ENCODE data around the gene CLK3. TPM values are rescaled to one million over a fixed set of nuclear protein-coding genes. Genes with fewer than 3 reads are reported as not detected.

Gene CLK3
- total RNA-seq, 4 donors from 2014 or later = 93.1 to 244 (median 115) TPM

- no peaks in the 10 kb centered on the region for H3K9me3 ChIP-seq
- H3K4me3 ChIP-seq = no peak overlapping the region
- TF ChIP-seq POLR2AphosphoS5 (IDR thresholded peaks at IDR 0.05) (no peak), EP300 (IDR thresholded peaks at IDR 0.05) (no peak), POLR2A (IDR thresholded peaks at IDR 0.05) (no peak), CTCF (IDR thresholded peaks at IDR 0.05) (no peak)
- no peaks in the 10 kb centered on the region for H3K4me1 ChIP-seq
- no peak for DNase-seq (ENCODE audit: low spot score in 2 of 2)
- peaks cover 95% of the 10 kb centered on the region for H3K36me3 ChIP-seq
- 100% methylated on average over 1 of the region's 6 CpGs for WGBS
- H3K27ac ChIP-seq = no peak overlapping the region
- no peaks in the 10 kb centered on the region for H3K27me3 ChIP-seq
These were observed 14.8 kb downstream of the CLK3 start for GRCh38 chr15:74630284-74631086.

- Histone ChIP-seq H3K36me3 (peaks cover 95% of the 10 kb centered on the region), H3K4me1 (no peaks in the 10 kb centered on the region), H3K27me3 (no peaks in the 10 kb centered on the region), H3K9me3 (no peaks in the 10 kb centered on the region), H3K4me3 (no peak overlapping the region), H3K27ac (no peak overlapping the region)
- no peak for DNase-seq (ENCODE audit: low spot score in 2 of 2)
- WGBS = 68% methylated on average over 3 of the region's 3 CpGs
- TF ChIP-seq POLR2A (IDR thresholded peaks at IDR 0.05) (no peak), EP300 (IDR thresholded peaks at IDR 0.05) (no peak), POLR2AphosphoS5 (IDR thresholded peaks at IDR 0.05) (no peak), CTCF (IDR thresholded peaks at IDR 0.05) (no peak)
These were observed 15.4 kb downstream of the CLK3 start for GRCh38 chr15:74631087-74631385.

- Histone ChIP-seq H3K27ac (no peak overlapping the region), H3K27me3 (no peaks in the 10 kb centered on the region), H3K4me1 (no peaks in the 10 kb centered on the region), H3K4me3 (no peak overlapping the region), H3K36me3 (peaks cover 95% of the 10 kb centered on the region), H3K9me3 (no peaks in the 10 kb centered on the region)
- 54% methylated on average over 3 of the region's 3 CpGs for WGBS
- no peak for DNase-seq (ENCODE audit: low spot score in 2 of 2)
- TF ChIP-seq CTCF (IDR thresholded peaks at IDR 0.05) (no peak), POLR2AphosphoS5 (IDR thresholded peaks at IDR 0.05) (no peak), POLR2A (IDR thresholded peaks at IDR 0.05) (no peak)
These were observed 15.8 kb downstream of the CLK3 start for GRCh38 chr15:74631408-74631807.

- Histone ChIP-seq H3K9me3 (no peaks in the 10 kb centered on the region), H3K27me3 (no peaks in the 10 kb centered on the region), H3K4me1 (no peaks in the 10 kb centered on the region), H3K27ac (no peak overlapping the region), H3K4me3 (no peak overlapping the region), H3K36me3 (peaks cover 95% of the 10 kb centered on the region)
- peak; percentile 36 to 83 for TF ChIP-seq CTCF (IDR thresholded peaks at IDR 0.05)
- no peak for TF ChIP-seq EP300 (IDR thresholded peaks at IDR 0.05)
- no peak for DNase-seq (ENCODE audit: low spot score in 2 of 2)
- 70% methylated on average over 8 of the region's 8 CpGs for WGBS
These were observed 16.4 kb downstream of the CLK3 start for GRCh38 chr15:74631935-74632560.

GRCh38 chr15:74632601-74633000 lies 17.0 kb downstream of the CLK3 start:
- Histone ChIP-seq H3K4me3 (no peak overlapping the region), H3K9me3 (no peaks in the 10 kb centered on the region), H3K36me3 (peaks cover 95% of the 10 kb centered on the region), H3K27me3 (no peaks in the 10 kb centered on the region), H3K4me1 (no peaks in the 10 kb centered on the region), H3K27ac (no peak overlapping the region)
- WGBS = 85% methylated on average over 9 of the region's 9 CpGs
- no peak for TF ChIP-seq EP300 (IDR thresholded peaks at IDR 0.05)
- TF ChIP-seq CTCF (IDR thresholded peaks at IDR 0.05) = no peak
- TF ChIP-seq POLR2A (IDR thresholded peaks at IDR 0.05) = no peak
- no peak for TF ChIP-seq POLR2AphosphoS5 (IDR thresholded peaks at IDR 0.05)
- DNase-seq (ENCODE audit: low spot score in 2 of 2) = peak in 1 of 2 donors; percentile 60
